ENCODE data around the gene SNAP91. TPM values are rescaled to one million over a fixed set of nuclear protein-coding genes. Genes with fewer than 3 reads are reported as not detected.

SNAP91 gene
- total RNA-seq, 1 donor from 2014 or later, result 1.5 TPM

DNA sequence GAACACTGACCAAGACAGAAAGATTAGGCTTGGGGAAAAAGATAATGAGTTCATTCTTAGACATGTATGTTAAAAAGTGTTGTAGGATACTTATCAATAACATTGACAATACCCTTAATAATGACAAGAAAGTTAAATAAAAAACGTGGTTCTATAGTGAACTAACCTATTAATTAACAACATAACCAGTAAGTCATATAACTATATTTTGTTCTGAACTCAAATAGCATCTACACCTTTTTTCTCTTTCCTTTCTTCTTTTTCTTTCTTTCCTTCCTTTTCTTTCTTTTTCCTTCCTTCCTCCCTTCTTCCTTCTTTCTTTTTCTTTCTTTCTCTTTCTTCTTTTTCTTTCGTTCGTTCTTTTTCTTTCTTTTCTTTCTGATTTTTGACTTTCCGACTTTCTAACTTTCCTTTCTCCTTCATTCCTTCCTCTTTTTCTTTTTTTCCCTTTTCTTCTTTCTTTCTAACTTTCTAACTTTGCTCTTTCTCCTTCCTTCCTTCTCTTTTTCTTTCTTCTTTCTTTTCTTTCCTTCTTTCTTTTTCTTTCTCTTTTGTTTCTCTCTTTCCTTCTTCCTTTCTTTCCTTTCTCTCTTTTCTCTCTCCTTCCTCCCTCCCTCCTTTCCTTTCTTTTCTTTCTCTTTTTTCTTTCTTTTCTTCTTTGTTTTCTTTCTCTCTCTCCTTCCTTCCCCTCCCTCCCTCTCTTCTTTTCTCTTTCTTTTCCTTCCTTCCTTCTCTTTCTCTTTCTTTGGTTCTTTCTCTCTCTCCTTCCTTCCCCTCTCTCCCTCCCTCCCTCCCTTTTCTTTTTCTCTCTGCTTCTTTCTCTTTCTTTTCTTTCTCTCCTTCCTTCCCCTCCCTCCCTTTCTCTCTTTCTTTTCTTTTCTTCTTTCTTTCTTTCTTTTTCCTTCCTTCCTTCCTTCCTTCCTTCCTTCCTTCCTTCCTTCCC, 172.0 kb downstream of the SNAP91 start:
- no peak for DNase-seq (ENCODE audit: low spot score)
- H3K4me3 Mint-ChIP-seq (ENCODE audit: unreplicated experiment), result no peak overlapping the region
- TF ChIP-seq, protein P1, sequence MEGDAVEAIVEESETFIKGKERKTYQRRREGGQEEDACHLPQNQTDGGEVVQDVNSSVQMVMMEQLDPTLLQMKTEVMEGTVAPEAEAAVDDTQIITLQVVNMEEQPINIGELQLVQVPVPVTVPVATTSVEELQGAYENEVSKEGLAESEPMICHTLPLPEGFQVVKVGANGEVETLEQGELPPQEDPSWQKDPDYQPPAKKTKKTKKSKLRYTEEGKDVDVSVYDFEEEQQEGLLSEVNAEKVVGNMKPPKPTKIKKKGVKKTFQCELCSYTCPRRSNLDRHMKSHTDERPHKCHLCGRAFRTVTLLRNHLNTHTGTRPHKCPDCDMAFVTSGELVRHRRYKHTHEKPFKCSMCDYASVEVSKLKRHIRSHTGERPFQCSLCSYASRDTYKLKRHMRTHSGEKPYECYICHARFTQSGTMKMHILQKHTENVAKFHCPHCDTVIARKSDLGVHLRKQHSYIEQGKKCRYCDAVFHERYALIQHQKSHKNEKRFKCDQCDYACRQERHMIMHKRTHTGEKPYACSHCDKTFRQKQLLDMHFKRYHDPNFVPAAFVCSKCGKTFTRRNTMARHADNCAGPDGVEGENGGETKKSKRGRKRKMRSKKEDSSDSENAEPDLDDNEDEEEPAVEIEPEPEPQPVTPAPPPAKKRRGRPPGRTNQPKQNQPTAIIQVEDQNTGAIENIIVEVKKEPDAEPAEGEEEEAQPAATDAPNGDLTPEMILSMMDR (IDR thresholded peaks at IDR 0.05; ENCODE audit: unreplicated experiment), result no peak

DNA sequence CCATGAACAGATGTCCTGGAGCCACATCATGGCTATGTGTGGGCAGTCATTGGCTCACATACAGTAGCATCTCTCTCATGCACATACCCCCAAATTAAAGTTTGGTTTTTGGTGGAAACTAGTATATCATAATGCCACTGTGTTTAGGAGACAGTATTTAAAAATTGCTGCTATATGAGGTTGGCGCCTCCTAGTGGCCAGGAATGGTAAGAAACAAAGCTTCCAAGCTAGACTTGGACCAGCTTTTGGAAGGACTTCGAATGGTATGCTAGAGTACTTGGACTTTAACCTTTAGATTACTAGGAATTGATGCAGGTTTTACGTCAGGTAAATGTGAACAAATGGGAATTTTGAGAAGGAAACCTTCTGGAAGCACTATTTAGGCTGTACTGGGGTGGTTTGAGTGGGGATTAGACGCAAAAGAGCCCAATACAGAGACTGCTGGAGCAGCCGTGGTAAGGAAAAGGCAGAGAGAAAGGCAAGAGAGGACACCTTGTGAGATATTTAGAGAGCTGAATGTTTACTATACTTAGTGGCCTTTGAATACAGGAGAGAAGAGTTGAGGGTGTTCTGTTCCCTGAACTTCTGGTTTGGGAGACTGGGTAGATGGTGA, 172.8 kb downstream of the SNAP91 start:
- no peaks in the 10 kb centered on the region for H3K36me3 Mint-ChIP-seq (ENCODE audit: low read depth, unreplicated experiment)
- no peak overlapping the region for H3K27ac Mint-ChIP-seq (ENCODE audit: unreplicated experiment)
- no peaks in the 10 kb centered on the region for H3K4me1 Mint-ChIP-seq (ENCODE audit: unreplicated experiment)
- H3K27me3 Mint-ChIP-seq (ENCODE audit: unreplicated experiment), result no peaks in the 10 kb centered on the region
- peak; percentile 65 for DNase-seq (ENCODE audit: low spot score)
- no peaks in the 10 kb centered on the region for H3K9me3 Mint-ChIP-seq (ENCODE audit: unreplicated experiment)
- TF ChIP-seq, protein P1 (IDR thresholded peaks at IDR 0.05; ENCODE audit: unreplicated experiment), result peak; percentile 90
- no peak overlapping the region for H3K4me3 Mint-ChIP-seq (ENCODE audit: unreplicated experiment)

More for the DNA sequence above, 172.0 kb downstream of the SNAP91 start:
- H3K27ac Mint-ChIP-seq (ENCODE audit: unreplicated experiment), result no peak overlapping the region
- H3K36me3 Mint-ChIP-seq (ENCODE audit: low read depth, unreplicated experiment), result no peaks in the 10 kb centered on the region
- no peaks in the 10 kb centered on the region for H3K27me3 Mint-ChIP-seq (ENCODE audit: unreplicated experiment)
- H3K9me3 Mint-ChIP-seq (ENCODE audit: unreplicated experiment), result no peaks in the 10 kb centered on the region
- H3K4me1 Mint-ChIP-seq (ENCODE audit: unreplicated experiment), result no peaks in the 10 kb centered on the region

DNA sequence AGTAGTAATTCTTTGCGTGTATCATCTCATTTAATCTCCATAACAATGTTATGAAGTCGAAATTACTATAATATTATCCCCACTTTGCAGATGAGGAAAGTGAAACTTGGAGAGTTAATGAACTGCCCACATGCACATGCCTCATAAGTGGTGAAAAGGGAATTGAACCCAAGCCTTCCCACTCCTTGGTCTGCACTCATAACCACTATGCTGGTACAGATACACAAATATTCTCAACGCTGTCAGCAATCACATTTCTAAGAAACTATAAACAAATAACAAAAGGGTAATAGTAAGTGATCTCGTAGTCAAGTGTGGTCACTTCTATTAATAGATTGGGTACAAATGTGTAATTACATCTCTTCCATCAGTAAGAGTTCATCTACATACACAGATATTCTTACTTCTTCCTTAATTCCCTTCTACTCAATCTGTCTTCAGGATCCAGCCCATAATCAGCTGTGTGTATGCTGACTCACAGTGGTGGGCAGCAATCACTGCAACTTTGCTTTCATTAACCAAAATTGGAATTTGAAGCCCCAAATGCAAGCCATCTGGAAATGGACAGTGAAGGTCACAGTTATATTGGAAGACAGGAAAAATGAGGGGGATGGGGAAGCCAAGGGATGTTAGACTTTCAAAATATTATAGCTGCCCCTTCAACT, 190.0 kb downstream of the SNAP91 start:
- TF ChIP-seq, protein P1 (IDR thresholded peaks at IDR 0.05; ENCODE audit: unreplicated experiment), result no peak
- Mint-ChIP-seq H3K9me3 (ENCODE audit: unreplicated experiment) (no peaks in the 10 kb centered on the region), H3K4me1 (ENCODE audit: unreplicated experiment) (no peaks in the 10 kb centered on the region), H3K4me3 (ENCODE audit: unreplicated experiment) (no peak overlapping the region), H3K27ac (ENCODE audit: unreplicated experiment) (no peak overlapping the region), H3K27me3 (ENCODE audit: unreplicated experiment) (no peaks in the 10 kb centered on the region), H3K36me3 (ENCODE audit: low read depth, unreplicated experiment) (no peaks in the 10 kb centered on the region)
- DNase-seq (ENCODE audit: low spot score), result no peak

DNA sequence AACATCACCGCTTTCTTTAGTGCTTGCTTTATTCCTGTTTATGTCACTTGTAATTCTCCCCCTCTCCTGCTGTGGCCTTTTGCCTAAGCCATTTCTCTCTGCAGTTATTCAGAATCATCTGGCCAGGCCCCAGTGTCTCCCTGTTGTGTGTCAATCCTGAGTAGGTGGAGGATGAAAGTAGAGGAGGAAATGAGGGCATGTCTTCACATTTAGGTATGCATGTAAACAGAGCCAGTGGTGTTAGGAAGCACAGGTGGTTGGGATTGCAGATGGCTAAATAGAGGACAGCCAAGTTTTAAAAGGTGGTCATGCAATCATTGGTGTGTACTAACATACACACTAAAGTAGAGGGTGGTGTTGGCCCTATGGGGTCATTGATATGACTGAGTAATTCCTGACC, 191.4 kb downstream of the SNAP91 start:
- Mint-ChIP-seq H3K36me3 (ENCODE audit: low read depth, unreplicated experiment) (no peaks in the 10 kb centered on the region), H3K4me3 (ENCODE audit: unreplicated experiment) (no peak overlapping the region), H3K4me1 (ENCODE audit: unreplicated experiment) (peaks cover 5% of the 10 kb centered on the region), H3K9me3 (ENCODE audit: unreplicated experiment) (no peaks in the 10 kb centered on the region), H3K27ac (ENCODE audit: unreplicated experiment) (no peak overlapping the region), H3K27me3 (ENCODE audit: unreplicated experiment) (no peaks in the 10 kb centered on the region)
- DNase-seq (ENCODE audit: low spot score), result no peak
- TF ChIP-seq, protein P1 (IDR thresholded peaks at IDR 0.05; ENCODE audit: unreplicated experiment), result no peak
